Measurements from ENCODE around the gene NPB.

- no peak for TF ChIP-seq POLR2AphosphoS5 (IDR thresholded peaks at IDR 0.05; ENCODE audit: low read depth, low read length)
- TF ChIP-seq POLR2A (IDR thresholded peaks at IDR 0.05; ENCODE audit: low read depth, low read length), result no peak
- TF ChIP-seq TAF1 (IDR thresholded peaks at IDR 0.05; ENCODE audit: low read depth, low read length), result no peak
Observed at GRCh38 chr17:81929253-81930141, 27.5 kb downstream of the NPB start.
